OCI-M2 (cell line): ENCODE results near the gene NINJ1.

Experiments
- DNase-seq: peaks from one replicate; lab custom pipeline; 2025; ENCODE audit not compliant: unreplicated experiment; lab: John Stamatoyannopoulos, UW

NINJ1 gene

DNA sequence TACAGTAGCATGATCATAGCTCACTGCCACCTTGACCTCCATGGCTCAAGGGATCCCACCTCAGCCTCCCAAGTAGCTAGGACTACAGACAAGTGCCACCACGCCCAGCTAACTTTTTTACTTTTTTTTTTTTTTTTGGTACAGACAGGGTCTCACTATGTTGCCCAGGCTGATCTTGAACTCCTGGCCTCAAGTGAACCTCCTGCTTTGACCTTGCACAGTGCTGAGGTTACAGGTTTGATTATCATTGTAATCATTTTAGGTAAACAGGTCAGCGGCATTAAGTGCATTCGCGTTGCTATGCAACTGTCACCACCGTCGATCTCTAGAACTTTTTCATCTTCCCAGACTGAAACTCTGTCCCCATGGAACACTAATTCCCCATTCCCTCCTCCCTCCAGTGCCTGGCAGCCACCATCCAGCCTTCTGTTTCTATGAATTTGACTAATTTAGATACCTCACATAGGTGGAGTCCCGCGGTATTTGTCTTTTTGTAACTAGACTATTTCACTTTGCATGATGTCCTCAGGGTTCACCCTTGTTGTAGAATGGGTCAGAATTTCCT is 43.9 kb downstream of the NINJ1 start:
- DNase-seq, result no peak

DNA sequence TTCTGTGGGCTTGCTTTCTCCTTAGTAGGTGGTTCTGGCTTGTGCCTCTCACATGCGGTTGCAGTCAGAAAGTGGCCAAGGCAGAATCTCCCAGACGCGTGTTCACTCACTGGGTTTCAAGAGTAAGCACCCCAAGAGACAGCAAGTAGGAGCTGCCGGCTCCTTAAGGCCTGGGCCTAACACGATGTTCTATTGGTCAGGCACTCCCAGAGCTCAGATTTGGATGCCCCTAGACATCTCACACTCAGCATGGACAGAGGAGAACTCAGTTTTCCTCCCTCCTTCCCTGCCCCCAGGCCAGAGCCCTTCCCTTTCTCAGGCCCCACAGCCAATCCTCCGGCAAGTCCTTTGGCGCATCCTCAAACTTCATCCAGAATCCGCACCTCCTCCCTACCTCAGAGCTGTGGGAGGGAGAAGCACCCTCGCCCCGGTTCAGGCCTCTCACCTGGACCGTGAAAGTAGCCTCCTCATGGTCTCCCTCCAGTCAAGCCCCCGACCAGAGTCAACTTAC is 44.5 kb downstream of the NINJ1 start:
- no peak for DNase-seq

DNA sequence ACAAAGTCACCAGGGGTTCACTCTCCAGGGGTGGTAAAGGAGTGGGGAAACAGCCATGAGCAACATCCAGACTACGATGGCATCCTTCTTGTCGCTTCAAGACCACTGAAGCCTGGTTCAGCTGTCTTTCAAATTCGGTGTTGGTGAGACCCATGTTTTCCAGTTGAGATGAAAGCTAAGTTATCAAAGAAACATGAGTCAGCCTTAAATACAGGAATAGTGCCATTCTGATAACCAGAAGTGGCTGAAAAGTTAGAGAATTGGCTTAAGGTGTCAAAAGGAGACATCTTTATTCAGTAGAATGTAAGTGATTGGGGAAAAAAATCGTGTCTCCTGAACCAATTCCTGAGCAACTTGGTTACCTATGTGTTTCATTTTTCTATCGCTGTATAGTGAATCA is 45.0 kb downstream of the NINJ1 start:
- DNase-seq, result no peak

DNA sequence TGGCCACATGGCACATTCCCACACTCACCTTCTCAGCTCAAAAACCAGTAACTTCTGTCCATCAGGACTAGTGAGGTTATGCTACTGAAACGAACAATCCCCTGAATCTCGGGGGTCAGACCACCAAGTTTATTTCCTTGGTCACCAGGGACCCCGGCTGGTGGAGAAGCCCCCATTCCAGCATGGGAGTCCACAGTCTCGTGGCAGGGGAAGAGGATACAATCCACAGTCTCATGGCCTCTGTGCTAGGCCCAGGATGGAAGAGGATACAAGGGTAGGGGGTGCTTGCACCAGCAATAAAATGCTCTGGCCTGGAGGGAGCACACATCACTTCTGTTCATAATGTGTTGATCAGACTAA is 45.4 kb downstream of the NINJ1 start:
- no peak for DNase-seq

DNA sequence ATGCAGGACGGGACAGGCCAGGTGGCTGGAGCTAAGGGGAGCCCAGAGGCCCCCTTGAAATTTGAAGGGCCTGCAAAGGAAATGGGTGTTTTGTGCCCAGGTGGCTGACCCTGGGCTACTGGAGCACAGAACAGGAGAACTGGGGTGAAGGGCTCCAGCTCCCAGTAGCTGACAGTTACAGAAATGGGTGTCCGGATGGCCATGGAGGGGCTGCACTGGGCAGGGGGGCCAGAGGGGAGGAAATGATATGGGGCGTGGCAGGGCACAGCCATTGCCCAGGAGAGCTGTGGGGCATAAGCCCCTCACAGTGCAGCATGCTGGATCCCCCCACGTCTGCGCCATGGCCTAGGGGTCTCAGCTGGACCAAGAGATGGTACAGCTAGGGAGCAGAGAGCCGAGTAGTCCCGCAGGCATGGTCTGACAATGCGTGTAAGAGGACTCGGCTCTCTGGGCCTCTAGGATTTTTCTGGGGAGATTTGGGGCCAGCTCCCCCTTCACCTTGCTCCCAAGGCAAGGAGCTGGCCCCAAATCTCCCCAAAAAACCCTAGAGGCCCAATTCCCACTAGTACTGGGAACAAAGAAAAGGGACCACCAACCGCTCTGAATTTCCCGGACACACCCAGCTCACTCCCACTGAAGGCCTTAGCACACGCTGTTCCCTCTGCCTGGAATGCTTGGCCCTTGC is 45.9 kb downstream of the NINJ1 start:
- DNase-seq, result no peak

DNA sequence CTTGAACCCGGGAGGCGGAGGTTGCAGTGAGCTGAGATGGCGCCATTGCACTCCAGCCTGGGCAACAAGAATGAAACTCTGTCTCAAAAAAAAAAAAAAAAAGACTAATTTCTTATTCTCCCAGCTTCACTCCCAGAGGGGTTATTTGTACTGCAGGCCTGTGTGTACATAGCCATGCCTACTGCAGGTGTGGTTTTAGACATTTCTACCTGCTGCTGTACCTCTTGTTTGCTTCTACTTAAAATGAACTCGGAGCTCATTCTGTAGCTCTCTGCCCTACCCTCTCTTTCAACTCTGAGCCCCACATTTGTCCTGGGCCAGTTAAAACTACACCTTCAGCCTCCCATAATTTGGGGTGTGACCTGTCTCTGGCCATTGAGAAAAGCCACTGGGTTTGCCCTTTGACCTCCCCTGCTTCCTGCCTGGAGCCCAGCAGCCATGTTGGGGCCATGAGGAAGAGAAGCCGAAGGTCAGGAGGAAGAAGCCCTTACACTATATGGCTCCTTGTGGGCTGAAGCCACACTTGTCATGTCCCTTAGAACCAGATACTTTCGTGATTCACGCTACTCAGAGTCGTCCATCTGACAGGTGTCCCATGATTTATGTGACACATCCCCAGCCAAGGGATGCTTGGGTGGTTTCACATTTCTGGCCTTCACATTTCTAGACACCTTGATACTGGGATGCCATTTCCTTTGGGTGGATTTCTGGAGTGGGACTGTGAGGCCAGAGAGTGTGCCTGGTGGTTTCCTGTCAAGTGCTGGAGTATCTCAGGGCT is 47.4 kb downstream of the NINJ1 start:
- no peak for DNase-seq

DNA sequence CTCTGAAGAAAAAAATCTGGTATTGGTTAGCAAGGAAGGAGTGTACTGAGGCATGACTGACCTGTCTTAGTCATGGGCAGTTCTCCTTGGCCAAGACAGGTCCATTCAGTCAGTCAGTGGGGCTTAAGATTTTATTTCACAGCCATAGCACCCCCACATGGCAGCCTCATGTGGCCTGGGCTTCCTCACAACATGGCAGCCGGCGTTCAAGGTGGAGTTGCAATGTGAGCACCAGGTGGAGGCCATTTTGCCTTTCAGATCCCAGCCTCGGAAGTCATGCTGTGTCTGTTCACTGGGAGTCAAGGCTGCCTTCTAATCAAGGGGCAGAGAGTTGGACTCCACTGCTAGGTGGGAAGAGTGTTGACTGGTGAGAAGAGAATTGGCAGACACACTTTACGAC is 48.4 kb downstream of the NINJ1 start:
- no peak for DNase-seq

DNA sequence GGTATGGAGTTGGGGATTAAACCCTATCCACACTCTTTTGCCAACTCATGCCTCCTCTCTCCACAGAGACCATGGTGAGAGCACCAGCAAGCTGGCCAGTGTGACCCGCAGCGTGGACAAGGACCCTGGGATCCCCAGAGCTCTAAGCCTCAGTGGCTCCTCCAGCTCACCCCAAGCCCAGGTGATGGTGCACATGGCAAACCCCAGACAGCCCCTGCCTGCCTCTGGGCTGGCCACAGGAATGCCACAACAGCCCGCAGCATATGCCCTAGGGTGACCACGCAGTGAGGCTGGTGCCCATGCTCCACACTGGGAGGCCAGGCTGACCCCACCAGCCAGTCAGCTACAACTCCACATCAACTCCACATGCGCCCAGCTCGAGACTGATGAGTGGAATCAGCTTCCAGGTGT is 49.6 kb downstream of the NINJ1 start:
- DNase-seq, result no peak

DNA sequence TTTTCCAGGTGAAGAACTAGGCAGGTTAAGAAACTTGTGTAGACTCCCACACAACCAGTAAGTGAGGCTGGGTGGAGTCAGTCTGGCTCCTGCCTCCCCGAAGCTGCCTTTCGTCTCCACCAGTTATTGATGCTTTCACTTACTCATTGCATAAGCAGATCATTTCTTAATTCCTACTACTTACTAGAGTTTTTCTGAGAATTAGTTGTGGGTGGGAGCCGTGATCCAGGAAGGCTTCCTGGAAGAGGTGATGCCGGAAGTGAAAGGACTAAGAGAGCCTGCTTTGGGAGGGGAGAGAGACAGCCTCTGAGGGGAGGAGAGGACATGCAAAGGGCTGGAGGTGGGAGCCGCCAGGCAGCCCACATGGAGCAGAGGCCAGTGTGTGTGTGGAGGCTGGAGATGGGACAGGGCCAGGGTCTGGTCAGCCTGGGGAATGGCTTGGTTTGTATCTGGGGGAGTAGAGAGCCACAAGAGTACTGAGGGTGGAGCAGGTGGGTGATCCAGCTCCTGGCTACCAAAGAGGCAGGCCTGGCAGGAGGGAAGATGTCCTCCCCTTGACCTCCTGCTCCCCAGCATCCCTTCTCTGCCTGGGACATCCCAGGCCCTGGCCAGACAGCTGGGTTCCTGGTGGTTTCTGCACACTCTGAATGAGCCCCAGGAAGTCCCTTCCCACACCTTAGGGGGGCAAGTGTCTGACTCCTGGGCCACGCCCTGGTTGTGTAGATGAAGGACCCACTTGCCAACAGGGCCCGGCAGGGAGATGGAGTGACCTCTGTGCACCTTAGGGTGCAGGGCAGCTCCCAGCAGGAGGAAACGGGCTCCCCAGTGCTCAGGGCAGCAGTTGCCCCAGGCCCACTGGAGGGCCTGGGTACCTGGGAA is 50.2 kb downstream of the NINJ1 start:
- DNase-seq, result no peak

DNA sequence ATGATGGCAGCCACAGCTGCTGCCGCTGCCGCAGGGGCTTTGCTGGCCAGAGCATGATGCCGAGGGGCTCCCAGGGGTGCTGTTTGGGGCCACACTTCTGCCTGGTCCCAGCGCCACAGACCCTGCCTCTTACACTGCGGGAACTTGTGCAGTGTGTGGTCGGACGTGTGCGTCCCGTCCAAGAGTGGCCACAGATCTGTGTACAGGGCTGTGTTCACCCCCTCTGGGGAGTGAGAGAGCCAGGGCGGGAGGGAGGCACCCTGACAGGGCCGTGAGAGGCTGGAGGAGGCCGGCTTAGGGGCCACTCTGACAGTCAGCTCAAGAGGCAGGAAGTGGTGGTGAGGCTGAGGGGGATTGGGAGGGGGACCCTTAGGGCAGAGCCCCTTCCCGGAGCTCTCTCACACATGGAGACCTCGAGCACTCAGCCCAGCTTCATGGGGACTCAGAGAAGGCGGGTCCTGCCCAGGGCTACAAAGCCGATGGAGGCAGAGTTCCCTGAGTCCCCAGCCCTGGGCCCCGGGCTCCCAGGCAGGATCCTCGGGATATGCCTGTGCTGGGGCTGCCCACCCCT is 51.1 kb downstream of the NINJ1 start:
- DNase-seq, result no peak

DNA sequence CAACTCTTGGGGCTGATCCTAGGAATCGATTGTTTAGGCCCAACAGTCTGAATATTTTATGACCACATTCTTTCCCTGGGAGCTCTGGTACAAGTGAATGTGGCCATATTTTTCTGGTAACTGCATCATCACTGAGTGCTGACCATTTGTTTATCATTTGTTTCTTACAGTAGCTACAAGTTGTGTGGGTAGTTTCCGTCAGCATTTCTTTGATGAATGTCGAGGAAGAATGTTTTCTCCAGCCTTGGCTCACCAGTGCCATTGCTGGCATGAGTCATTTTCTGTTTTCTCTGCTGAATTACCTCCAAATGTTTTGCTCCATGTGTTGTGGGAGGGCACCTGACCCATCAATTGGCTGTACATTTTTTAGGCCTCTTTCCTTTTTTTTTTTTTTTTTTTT is 52.1 kb downstream of the NINJ1 start:
- no peak for DNase-seq

DNA sequence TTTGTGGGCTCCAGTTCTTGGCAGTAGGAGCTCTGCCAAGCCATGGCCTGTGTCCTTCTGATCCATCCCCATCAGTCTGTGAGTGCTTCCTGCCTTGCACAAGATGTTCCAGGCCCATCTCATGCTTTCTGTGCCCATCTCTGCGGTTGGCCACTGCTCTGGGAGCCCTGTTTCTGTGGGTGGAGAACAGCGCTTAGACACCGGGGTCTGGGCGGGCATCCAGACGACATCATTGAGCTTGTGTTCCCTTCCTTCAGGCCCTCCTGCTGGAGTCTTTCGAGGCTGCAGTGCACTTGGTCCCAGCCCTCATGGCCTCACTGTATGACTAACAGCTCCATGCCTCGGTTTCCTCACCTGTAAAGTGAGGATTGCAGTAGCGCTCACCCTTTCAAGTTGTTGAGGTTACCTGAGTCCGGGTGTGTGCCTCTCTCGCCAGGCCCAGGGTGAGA is 52.9 kb downstream of the NINJ1 start:
- DNase-seq, result no peak

DNA sequence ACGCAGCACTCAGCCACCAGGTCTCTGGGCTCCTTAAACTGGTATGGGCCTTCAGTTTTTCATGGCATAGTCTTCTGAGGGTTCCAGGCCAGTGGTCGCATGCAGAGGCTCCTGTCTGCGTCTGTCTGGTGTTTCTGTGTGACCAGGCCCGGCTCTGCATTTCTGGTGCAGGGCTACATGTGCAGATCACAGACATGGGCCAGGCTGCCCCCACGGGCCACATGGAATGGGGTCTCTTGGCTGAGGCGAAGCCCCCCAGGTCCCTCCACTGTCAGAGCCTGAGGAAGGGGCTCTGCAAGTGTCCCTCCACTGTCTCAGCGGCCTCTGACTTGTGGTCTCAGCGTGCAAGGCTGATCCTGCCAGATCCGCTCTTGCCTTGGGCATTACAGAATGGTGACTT is 53.6 kb downstream of the NINJ1 start:
- no peak for DNase-seq

DNA sequence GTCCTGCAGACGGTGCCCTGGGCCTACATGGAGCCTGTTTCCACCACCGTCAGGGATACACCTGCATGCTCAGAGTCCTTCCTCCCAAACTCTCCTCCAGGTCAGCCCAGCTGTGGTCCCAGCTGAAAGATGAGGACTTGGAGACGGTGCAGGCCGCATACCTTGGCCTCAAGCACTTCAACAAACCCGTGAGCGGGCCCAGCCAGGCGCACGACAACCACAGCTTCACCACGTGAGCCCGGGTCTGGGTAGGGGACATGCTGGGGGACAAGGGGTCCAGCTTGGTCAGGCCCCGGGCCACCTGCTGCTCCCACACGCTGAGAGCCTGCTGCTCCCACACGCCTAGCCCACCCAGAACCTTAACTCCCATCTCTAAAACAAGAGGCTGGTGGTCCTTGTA is 54.7 kb downstream of the NINJ1 start:
- DNase-seq, result no peak

DNA sequence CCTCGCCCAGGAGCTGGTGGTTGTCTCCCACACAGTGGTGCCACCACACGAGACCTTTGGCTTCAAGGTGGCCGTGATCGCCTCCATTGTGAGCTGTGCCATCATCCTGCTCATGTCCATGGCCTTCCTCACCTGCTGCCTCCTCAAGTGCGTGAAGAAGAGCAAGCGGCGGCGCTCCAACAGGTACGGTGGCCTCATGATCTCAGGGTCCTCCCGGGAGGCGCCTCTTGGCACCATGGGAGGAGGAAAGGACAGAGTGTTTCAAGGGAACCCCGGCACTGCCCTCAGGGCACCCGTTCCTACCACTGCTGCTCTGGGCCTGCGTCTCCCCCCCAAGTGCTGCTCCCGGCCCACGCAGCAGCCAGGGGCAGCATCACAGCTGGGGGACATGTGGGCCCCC is 56.2 kb downstream of the NINJ1 start:
- no peak for DNase-seq

DNA sequence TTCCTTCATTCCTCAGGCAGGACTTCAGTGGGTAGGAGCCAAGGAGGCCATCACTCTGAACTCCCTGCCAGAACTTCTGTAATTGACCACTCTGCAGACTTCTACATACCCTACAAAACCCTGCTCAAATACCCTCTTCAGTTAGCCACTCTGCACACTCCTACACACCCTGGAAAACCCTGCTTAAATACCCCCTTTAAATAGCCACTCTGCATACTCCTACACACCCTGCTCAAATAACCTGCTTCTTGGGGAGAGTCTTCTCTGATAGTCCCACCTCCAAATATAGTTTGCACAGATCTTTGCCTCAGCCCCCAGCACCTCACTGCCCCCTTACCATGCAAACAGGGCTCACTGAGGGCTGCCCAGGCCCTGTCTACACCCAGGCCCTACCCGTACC is 56.7 kb downstream of the NINJ1 start:
- DNase-seq, result no peak

DNA sequence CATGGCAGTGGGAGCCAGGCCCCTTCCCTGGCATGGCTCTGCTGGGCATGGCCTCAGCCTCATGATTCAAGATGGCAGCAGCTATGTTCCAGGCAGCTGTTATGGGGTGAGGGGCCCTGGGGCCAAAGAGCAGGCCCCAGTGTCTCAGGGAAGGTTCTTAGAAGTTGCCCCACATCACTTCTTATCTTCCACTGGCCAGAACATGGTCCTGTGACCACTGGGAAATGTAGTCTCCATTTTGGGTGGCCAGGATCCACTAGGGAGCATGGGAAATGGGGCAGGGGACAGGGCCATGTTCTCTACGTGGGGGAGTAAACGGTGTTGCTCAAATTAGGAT is 57.3 kb downstream of the NINJ1 start:
- DNase-seq, result no peak

DNA sequence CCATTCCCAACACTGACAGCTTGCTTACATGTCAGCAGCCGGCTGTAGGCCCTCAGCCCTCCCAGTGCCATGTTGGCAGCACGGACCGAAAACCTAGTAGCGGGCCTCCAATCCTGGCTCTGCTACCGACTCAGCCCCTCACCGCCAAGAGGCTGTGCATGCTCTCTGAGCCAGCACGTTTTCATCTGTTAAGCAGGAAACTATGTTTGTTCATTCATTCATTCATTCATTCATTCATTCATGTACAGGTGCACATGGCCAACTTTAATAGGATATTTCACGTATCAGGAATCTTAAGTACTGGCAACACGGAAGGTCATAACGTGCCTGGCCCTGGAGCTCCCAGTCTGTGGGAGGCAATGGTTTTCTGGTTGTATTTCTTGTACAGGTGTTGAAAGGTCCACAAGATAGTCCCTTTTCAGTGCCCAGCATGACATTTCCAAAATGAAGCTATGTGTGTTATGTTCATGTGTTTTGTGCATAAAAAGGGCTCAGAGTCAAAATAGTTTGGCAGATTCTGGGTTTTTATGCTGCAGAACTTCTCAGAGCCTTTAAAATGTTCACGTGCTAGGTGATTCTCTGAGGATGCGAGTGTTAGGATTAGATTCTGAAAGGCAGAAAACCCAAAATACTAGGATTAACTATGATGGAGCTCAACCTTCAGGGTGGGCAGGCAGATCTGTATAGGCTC is 57.8 kb downstream of the NINJ1 start:
- no peak for DNase-seq

DNA sequence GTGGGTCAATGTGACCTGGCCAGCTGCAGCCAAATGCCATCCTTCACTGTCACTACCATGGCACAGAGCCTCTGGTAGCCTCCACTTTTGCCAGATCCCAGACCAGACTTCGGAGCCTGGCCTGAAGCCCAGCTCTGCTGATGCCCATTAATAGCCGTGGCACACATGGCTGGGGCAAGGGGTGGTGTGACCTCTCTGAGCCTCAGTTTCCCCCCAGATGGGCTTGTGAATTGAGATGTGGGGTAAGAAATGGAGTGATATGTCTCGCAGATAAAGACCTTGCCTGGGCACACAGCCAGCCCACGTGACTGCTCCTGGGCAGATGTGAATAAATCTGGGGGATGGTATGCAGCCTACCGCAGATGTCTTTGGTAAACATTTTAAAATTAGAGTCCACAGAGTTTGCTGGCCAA is 61.7 kb downstream of the NINJ1 start:
- no peak for DNase-seq
